Measurements from ENCODE around the gene SAG. TPM values are rescaled to one million over a fixed set of nuclear protein-coding genes. Genes with fewer than 3 reads are reported as not detected.

SAG gene
- total and polyA plus RNA-seq, 9 of the 15 experiments (the other 6 are each of a cell fraction or from before 2014, with no cell fraction given), result 0.04 to 0.64 (median 0.31) TPM; not detected in 5

DNA sequence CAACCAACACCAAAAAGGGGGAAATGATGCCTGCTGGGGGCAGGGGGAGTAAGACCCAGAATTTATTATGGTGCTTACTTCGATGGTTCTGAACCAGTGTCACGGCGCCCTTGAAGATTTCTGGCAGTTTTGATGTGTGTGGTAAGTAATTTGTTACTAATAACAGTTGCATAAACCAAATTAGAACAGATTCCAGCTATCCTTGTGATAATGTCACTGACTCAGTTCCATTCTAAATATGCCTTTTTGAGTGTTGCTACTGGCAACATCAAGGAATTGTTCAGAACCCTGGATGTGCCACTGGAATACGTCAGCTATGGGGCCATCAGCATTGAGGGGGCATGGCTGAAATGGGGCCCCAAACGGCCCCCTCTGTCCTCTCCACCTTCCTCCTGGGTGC, 11.6 kb downstream of the SAG start (continued):
- no peak for TF ChIP-seq ARID4B (CRISPR knock-in tag; IDR thresholded peaks at IDR 0.05)
- TF ChIP-seq DPF2 (IDR thresholded peaks at IDR 0.05), result no peak
- no peak for TF ChIP-seq ZNF274 (IDR thresholded peaks at IDR 0.05; ENCODE audit: borderline replicate concordance, low read depth, low read length)
- no peak for TF ChIP-seq RBBP5 (IDR thresholded peaks at IDR 0.05; ENCODE audit: borderline replicate concordance, insufficient read depth, low read length, poor library complexity, severe bottlenecking)
- TF ChIP-seq TBL1XR1 (IDR thresholded peaks at IDR 0.05; ENCODE audit: low read length in 2 of 2), result no peak
- no peak for TF ChIP-seq KLF13 (tag; IDR thresholded peaks at IDR 0.05; ENCODE audit: borderline replicate concordance, low read depth)

- POLR2A ChIA-PET, result interaction anchor here (1.0 kb wide), 1 partner anchor 11 kb away, joined by 3 read pairs; no protein-coding TSS in a partner anchor
- H3K4me3 ChIP-seq, result no peak overlapping the region
- ATAC-seq (no peak), DNase-seq (ENCODE audit: extremely low read depth in 1 of 4, low spot score in 3 of 4) (no peak), FAIRE-seq (no peak)
- intact Hi-C loops (cut with micrococcal nuclease) (no loop called here), in situ Hi-C loops (cut with MboI) (no loop called here)
- BruUV-seq (replicated peaks), result no TSS peak
- no peaks in the 10 kb centered on the region for H3K79me2 ChIP-seq (ENCODE audit: control insufficient read depth, insufficient read depth, low read length)
- no peaks in the 10 kb centered on the region for H3K36me3 ChIP-seq (ENCODE audit: control insufficient read depth, insufficient read depth, low read length)
- H3K27ac ChIP-seq (ENCODE audit: extremely low read depth, low read depth, low read length), result no peak overlapping the region
- no peaks in the 10 kb centered on the region for H3K9me3 ChIP-seq (replicated peaks; ENCODE audit: control insufficient read depth, insufficient read depth, low read depth, low read length)
- H3K9ac ChIP-seq (ENCODE audit: insufficient read depth in 1 of 2, low read depth in 2 of 2, low read length in 2 of 2), result no peak overlapping the region
- H2AFZ ChIP-seq (ENCODE audit: low read depth, low read length), result no peak overlapping the region
- no peaks in the 10 kb centered on the region for H3K9me1 ChIP-seq (ENCODE audit: control insufficient read depth, insufficient read depth, low read length)
- CTCF ChIA-PET (ENCODE audit: low intra/inter-chr PET ratio), result no interaction called here
- 44% methylated on average over 10 of the region's 17 CpGs for WGBS (ENCODE audit: insufficient coverage, low coverage, missing lambda C conversion rate)
- H4K20me1 ChIP-seq (replicated peaks; ENCODE audit: control insufficient read depth, insufficient read depth, low read length), result no peaks in the 10 kb centered on the region
- H3K27me3 ChIP-seq (ENCODE audit: control insufficient read depth in 2 of 2, insufficient read depth in 2 of 2, low read length in 2 of 2), result peaks cover 0 to 30% of the 10 kb centered on the region in 2 experiments; a peak in 2 of 5 replicates
- H3K4me2 ChIP-seq (ENCODE audit: insufficient read depth, low read length), result no peak overlapping the region
- no peaks in the 10 kb centered on the region for H3K4me1 ChIP-seq (replicated peaks in 1 of 2; ENCODE audit: control insufficient read depth in 2 of 2, insufficient read depth in 2 of 2, low read length in 2 of 2)
- TF ChIP-seq ZFPM2 (CRISPR knock-in tag; IDR thresholded peaks at IDR 0.05) (no peak), ZFP30 (CRISPR knock-in tag; IDR thresholded peaks at IDR 0.05; ENCODE audit: borderline replicate concordance) (no peak), CAMTA2 (CRISPR knock-in tag; conservative IDR thresholded peaks at IDR 0.05) (no peak), TAL1 (IDR thresholded peaks at IDR 0.05) (no peak), ZNF77 (CRISPR knock-in tag; IDR thresholded peaks at IDR 0.05) (no peak)
- TF ChIP-seq, protein P1, sequence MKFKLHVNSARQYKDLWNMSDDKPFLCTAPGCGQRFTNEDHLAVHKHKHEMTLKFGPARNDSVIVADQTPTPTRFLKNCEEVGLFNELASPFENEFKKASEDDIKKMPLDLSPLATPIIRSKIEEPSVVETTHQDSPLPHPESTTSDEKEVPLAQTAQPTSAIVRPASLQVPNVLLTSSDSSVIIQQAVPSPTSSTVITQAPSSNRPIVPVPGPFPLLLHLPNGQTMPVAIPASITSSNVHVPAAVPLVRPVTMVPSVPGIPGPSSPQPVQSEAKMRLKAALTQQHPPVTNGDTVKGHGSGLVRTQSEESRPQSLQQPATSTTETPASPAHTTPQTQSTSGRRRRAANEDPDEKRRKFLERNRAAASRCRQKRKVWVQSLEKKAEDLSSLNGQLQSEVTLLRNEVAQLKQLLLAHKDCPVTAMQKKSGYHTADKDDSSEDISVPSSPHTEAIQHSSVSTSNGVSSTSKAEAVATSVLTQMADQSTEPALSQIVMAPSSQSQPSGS (CRISPR knock-in tag; IDR thresholded peaks at IDR 0.05), result no peak
- TF ChIP-seq, protein P2, sequence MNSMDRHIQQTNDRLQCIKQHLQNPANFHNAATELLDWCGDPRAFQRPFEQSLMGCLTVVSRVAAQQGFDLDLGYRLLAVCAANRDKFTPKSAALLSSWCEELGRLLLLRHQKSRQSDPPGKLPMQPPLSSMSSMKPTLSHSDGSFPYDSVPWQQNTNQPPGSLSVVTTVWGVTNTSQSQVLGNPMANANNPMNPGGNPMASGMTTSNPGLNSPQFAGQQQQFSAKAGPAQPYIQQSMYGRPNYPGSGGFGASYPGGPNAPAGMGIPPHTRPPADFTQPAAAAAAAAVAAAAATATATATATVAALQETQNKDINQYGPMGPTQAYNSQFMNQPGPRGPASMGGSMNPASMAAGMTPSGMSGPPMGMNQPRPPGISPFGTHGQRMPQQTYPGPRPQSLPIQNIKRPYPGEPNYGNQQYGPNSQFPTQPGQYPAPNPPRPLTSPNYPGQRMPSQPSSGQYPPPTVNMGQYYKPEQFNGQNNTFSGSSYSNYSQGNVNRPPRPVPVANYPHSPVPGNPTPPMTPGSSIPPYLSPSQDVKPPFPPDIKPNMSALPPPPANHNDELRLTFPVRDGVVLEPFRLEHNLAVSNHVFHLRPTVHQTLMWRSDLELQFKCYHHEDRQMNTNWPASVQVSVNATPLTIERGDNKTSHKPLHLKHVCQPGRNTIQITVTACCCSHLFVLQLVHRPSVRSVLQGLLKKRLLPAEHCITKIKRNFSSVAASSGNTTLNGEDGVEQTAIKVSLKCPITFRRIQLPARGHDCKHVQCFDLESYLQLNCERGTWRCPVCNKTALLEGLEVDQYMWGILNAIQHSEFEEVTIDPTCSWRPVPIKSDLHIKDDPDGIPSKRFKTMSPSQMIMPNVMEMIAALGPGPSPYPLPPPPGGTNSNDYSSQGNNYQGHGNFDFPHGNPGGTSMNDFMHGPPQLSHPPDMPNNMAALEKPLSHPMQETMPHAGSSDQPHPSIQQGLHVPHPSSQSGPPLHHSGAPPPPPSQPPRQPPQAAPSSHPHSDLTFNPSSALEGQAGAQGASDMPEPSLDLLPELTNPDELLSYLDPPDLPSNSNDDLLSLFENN (IDR thresholded peaks at IDR 0.05; ENCODE audit: low read depth in 2 of 2, low read length in 2 of 2), result no peak
Measured at GRCh38 chr2:233320470-233320869, 12.9 kb downstream of the SAG start.
